NB4 (cell line): Measurements from ENCODE around the gene SLC25A5.

ENCODE experiments used
- CTCF ChIP-seq: IDR thresholded peaks from one replicate; pipeline ENCODE4 v1.5.1; 2012; ENCODE audit warnings: low read depth, low read length
- MAX ChIP-seq: IDR thresholded peaks from 2 replicates; pipeline ENCODE4 v1.6.1; 2011; ENCODE audit warnings: low read depth, low read length
- POLR2A ChIP-seq: IDR thresholded peaks from 2 replicates; pipeline ENCODE4 v1.6.1; 2011; ENCODE audit warnings: mild to moderate bottlenecking; ENCODE audit not compliant: insufficient read length; ENCODE audit errors: extremely low read depth

- TF ChIP-seq POLR2A (no peak), CTCF (no peak), MAX (no peak)
These were observed 21.2 kb downstream of the SLC25A5 start for GRCh38 chrX:119489212-119490074.
